CD4-positive, alpha-beta T cell treated with Interleukin-10 for 1 hour (primary cell): ENCODE data around the gene AFG1L.
"Not testable (repeated sequence)": the region's sequence is repeated elsewhere in the genome, so short reads cannot be mapped to it uniquely, and the experiment has no call there.

Experiments
- DNase-seq: peaks from one replicate; pipeline ENCODE4 v3.0.0-alpha.2; 2020

The AFG1L gene

DNA sequence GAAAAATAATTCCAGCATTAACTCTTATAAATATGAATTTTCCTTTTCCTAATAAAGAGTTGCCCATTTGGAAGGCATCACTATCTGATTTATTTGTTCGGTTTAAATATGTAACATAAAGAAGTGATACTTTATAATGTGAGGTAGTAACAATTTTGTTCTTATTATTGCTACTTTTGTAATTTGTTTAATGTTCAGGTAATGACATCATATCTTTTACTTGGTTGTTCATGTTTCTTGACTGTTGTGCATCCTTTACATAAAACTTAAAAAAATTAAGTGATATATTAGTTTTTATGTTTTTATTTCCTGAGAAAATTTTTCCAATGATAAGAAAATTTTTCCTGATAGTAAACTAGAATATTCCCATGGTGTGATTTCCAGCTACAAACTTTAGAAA is 124.6 kb downstream of the AFG1L start:
- no peak for DNase-seq

DNA sequence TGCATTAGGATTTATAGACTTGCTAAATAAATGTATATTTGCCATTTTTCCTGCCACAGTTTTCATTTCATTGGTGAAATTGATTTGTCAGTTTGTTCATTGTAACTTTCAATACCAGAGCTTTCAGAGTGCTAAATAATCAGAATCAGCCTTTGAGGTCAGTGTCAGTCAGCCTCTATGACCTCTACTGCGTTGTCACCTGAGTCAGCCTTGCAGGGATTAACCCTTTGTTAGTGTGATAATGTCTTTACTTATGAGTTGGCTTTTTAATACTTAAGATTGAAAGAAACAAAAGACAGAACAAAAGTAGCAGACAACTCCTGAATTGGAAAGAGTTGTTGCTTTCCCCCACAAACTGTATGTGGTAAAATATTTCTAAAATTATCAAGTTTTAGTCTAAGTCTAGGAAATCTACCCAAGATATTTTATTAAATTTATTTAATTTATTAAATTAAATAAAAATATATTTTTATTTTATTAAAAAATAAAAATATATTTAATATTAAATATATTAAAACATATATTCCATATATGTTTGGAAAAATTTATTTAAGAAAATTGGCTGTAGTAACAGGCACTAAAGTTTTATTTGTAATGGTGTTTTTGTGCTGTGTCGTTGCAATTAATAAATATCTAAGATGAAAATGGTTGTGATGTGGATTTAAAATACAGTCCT is 125.2 kb downstream of the AFG1L start:
- no peak for DNase-seq

DNA sequence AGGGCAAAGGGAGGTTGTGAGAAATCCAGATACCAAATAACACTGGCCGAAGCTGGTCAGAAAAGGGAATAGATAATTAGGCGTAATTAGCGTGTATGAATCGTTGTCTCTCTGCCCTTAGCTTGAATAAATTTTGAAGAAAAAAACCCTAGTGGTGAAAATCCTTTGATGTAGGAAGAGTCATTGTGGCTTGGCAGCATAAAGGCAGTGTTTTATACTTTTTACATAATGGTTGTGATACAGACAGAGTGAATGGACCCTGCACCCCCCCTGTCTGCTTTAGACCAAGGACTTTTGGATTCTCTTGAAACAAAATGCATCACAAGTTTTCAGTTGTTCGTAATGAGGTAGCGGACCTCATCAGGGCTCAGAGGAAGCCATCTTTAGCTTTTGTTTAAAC is 126.5 kb downstream of the AFG1L start:
- DNase-seq, result no peak

DNA sequence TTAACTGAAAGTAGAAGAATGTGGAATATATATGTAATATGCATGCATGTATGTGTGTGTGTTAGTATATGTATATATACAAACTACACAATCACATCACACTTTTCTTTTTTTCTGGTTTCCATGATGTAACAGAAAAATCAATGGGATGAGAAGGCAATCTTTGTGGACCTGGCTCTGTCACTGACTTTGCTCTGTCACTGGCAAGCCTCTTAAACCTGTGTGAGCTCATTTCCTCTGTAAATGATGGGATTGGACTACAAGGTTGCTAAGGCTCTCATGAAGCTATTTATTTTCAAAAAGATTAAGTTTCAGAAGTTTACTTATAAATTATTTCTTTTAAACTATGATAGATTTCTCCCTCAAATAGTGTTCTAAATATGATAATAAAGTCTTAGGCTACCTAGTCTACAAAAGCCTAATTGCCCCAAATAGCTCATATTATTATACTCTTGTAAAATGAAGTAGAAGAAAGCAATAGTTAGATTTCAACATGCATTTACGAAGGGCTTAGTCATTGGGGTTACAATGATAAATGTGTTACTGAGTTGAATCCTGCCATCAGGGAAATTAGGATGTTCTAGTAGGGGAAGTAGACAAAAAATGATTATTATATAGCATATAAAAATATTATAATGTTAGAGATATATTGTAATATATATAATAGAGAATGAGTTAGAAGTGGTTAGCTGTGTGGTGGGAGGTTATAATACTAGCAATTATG is 129.3 kb downstream of the AFG1L start:
- DNase-seq, result no peak

DNA sequence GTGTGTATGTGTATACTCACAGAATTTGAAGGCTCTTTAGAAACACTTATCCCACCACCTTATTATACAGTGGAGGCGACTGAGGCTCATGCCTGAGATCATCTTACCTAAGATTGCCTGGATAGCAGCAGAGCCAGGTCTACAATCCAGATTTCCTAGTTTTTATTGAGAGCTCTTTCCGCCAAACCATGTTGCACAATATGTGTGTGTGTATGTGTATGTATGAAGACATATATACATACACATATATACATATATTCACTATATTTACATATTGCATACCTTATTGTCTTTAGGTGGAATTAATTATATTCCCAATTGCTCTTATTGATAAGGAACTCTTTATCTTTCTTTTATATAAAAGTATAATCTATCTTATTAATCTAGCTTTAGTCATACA is 130.6 kb downstream of the AFG1L start:
- no peak for DNase-seq

DNA sequence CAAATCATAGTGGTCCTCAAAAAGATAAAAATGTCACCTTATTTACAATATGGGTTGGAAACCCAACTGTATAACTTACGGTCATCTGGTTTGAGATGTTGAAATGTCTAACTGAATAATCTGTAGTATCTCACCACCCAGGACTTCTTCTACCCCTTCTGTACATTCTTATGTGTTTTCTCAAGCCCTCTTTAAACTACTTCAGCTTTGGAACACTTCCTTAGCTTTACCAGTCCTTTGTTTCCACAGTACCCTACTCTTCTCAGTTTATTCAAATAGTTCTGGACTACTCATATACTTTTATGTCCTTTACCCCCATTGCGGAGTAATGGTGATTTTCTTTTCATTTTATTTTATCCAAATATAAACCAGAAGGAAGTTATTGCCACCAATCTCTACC is 137.3 kb downstream of the AFG1L start:
- DNase-seq, result no peak

DNA sequence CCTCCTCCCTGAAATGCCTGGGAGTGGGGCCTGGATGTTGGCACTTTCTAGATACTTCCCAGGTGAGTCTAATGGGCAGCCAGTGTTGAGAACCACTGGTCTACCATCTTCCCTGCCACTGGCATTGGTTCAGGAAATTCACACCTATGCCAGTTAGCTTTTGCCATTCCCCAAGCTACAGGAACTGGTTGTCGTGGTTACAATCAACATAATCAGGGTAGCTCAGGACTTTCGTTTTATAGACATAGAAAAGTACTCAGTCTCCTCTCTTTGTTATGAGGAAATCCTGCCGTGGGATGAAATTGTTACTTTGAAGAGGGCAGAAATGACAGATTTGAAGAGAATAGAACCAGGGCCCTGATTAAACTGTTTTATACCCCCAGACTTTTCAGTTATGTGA is 137.9 kb downstream of the AFG1L start:
- DNase-seq, result no peak

DNA sequence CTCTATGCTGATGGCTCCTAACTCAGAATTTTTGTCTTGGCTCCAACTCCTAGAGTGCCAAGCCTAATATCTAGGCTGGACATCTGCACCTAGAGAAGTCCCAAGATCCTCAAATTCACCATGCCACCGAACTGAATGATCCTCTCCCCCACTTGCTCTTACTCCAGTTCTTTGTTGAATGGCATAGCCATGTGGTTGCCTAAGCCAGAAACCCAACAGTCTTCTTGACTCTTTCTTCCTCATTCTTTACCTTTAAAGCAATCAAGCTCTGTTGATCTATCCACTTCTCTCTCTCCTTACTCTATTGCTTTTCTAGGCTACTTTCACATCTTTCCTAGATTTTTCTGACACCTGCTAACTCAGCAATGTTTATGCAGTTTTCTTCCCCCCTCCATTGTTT is 139.4 kb downstream of the AFG1L start:
- no peak for DNase-seq

DNA sequence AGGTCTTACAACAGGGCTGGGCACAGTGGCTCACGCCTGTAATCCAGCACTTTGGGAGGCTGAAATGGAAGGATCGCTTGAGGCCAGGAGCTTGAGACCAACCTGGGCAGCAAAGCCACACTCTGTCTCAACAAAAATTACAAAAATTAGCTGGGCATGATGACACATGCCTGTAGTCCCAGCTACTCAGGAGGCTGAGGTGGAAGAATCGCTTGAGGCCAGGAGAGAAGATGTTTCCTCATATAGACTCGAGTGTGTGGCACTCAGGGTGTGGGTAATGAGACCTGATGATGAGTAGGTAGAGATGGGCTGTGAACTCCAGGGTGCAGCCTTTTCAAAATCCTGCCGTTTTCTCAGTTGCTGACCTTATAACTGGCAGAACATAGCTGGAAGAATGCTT is 140.5 kb downstream of the AFG1L start:
- no peak for DNase-seq

DNA sequence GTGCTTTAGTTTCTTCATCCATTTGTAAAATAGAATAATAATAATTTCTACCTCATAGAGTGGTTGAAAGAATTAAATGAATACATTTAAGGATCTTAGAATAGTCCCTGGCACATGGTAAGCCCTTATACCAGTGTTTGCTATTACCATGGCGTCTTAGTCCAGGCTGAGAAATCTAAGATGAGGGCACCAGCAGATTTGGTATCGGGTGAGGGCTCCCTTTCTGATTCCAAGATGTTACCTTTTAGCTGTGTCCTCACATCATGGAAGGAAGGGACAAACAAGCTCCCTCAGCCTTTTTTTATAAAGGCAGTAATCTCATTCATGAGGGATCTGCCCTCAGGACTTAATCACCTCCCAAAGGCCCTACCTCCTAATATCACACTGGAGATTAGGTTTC is 141.9 kb downstream of the AFG1L start:
- DNase-seq, result no peak

DNA sequence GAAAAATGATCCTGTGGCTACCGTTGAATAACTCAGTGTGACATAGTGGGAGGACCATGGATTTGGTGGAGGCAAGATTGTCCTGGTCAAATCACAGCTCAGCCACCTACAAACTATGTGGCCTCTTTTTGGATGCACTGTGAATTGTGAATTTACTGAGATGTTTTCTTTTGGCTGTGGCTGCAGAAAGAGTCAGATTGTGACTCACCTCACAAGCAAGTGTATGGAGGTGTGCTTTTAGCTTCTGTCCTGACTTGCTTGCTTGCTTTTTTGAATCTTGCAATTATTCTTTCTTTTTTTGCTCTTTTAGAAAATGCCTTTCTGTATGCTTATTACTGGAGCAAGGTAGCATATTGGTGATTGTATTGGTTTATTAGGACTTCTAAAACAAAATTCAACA is 143.0 kb downstream of the AFG1L start:
- no peak for DNase-seq

DNA sequence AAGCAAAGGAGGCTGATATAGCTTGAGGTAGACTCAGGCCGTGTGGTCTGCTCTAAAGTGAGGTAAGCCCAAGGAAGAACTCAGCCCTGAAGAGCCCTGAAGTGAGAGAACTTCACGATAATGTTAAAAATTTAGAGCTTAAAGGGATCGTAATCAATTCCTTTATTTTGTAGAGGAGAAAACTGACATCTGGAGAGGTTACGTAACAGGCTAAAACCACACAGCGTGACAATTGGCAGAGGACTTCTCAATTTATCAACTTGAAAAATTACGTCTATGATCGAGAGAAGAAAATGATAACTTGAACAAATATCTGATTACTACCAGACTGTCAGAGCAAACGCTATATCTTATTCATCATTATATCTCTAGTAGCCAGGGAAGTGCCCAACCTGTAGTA is 144.1 kb downstream of the AFG1L start:
- DNase-seq, result no peak

DNA sequence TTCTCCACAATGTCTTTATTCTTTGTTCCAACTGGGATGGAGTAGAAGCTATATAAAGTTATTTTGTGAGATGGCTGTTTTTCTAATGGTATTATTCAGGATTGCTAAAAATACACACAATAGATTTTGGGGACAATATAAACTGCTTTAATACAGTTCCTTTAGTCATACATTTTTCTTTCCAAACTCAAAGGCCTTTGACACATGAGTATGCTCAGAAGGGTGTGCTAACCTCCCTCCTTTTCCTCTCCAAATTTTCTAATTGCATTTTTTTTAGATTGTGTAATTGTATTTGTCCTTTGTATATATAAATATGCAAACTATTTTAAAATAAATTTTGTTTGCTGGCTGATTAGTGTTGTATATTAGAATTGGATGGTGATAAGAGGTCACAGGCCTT is 146.3 kb downstream of the AFG1L start:
- no peak for DNase-seq

DNA sequence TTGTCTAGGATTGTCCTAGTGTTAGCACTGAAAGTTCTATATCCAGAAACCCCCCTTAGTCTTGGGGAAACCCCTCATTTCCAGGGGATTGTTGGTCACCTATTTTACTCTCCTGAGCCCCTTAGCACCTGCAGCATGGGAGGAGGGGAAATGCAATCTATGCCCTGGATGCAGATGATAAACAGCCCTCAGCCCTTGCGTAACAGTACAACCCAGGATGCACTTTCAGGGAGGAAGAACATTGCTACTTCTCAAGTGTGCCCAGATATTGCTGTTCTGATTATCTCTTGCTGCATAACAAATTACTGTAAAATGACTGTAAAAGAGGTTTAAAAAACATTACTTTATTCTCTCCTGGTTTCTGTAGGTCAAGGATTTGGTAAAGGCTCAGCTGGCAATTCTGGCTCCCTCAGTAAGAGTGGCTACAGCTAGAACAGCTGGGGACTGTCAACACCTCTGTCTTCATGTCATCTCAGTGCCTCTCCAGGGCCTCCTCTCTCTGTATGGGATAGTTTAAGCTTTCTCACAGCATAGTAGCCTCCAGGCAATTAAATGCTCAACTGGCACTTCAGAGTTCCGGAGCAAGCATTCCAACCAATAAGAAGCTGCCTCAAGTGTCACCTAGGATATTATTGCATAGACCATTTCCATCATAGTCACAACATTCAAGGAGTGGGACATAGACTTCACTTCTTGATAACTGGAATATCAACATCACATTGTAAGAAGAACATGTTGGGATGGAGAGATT is 148.1 kb downstream of the AFG1L start:
- DNase-seq, result no peak

DNA sequence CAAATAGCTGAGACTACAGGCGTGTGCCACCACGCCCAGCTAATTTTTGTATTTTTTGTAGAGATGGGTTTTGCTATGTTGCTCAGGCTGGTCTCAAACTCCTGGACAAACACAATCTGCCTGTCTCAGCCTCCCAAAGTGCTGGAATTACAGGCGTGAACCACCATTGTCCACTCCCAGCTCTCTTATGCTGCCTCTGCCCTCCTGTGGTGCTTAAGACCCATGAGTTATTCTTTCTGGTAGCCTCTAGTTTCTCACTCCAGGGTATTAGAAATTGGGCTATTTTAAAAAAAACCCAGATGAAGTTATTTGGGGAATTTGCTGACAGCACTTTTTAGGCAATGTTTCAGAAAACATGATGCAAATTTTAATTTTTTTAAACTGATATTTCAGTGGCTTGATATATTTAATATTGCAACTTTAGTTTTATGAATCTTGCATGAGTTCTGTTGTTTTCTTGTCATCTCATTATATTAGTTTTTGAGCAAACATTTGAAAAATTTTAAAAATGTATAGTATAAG is 151.8 kb downstream of the AFG1L start:
- DNase-seq, result no peak

DNA sequence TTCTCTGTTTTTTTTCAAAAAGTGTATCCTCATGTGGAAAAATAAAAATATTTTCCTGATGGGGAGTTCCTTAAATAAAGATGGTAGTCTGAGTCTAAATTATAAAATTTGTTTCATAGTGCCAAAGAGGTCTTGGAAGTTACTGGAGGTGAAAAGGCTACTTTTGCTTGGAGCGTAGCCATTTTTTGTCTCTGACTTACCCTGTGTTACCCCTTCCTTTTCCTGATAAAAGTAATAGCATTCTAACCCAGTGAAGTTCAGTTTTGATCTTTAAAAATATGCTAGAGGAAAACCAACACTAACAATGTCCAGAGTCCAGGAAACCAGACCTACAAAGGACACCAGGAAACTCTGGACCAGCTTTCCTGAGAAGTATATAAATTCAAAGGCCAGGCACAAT is 153.6 kb downstream of the AFG1L start:
- DNase-seq, result no peak

DNA sequence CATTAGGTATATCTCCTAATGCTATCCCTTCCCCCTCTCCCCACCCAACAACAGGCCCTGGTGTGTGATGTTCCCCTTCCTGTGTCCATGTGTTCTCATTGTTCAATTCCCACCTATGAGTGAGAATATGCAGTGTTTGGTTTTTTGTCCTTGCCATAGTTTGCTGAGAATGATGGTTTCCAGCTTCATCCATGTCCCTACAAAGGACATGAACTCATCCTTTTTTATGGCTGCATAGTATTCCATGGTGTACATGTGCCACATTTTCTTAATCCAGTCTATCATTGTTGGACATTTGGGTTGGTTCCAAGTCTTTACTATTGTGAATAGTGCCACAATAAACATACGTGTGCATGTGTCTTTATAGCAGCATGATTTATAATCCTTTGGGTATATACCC is 154.9 kb downstream of the AFG1L start:
- DNase-seq, result not testable (repeated sequence)

DNA sequence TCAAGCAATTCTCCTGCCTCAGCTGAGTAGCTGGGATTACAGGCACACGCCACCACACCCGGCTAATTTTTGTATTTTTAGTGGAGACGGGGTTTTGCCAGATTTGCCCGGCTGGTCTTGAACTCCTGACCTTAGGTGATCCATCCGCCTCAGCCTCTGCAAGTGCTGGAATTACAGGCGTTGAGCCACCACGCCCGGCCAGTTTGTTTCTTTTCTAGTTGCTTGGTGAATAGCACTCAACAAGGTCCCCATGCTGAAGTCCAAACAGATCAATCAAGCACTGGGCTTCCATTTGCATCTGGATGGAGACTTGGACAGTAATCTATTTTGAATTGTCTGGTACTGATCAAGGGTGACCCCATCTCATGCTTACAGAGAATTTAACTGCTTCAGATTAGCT is 157.0 kb downstream of the AFG1L start:
- DNase-seq, result no peak

DNA sequence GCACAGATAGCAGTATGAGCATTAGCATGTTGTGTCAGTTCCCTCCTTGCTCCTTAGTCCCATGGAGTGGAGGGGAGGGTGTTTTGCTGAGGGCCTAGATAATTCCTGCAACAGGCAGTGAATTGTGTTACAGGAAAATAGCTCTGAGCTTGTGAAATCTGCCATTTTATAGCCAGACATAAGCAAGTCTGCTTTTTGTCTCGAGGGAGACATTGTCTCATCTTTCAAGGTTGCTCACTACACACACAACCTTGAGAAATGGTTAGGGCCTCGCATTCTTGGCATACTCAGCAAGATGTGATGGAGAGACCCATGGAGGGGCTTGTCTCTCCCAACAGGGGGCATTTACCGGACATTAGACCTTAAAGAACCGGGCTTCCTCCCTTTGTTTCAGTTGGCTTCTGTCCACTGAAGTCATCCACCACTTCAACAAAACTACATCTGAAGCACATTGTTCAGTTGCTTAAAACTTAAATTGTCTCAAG is 157.9 kb downstream of the AFG1L start:
- no peak for DNase-seq

DNA sequence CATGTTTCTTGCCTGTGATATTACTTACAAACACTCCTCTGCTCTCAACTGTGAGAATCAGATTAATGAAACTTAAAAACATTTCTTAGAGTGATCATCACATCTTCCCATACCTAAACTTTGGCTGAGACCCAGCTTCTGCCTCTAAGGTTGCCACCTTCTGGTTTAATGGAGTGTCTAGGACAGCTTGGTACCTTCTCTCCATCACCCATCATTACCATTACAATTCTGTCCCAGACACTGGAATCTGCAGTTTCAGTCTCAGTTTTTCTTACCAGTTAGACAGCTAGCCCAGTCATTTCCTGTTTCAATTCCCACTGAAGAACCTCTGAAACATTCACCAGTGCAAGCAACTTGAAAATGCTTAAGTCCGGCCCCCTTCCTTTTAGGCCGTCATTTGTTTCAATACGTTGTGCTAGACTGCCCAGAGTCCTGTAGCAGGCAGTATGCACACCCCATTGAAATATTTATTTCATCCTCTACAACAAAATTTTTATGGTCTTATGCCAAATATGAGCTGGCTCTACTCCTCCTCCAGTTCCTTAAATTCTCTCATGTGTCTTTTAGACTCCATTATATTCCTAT is 158.8 kb downstream of the AFG1L start:
- DNase-seq, result no peak

DNA sequence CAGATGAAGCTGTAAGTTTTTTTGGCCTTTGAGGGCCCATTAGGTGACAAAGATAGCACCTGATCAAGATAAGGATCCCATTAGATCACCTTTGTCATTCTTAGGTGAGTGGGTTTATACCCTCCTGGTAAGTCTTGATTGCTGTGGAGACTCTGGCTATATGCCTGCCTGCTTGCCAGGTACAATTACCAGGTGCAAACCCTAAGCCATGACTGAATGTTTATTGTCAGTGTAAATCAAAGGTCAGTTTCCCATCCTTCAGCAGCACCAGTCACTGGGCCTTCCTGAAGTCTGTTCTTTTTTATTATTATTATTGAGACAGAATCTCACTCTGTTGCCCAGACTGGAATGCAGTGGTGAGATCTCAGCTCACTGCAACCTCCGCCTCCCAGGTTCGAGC is 159.5 kb downstream of the AFG1L start:
- DNase-seq, result no peak

DNA sequence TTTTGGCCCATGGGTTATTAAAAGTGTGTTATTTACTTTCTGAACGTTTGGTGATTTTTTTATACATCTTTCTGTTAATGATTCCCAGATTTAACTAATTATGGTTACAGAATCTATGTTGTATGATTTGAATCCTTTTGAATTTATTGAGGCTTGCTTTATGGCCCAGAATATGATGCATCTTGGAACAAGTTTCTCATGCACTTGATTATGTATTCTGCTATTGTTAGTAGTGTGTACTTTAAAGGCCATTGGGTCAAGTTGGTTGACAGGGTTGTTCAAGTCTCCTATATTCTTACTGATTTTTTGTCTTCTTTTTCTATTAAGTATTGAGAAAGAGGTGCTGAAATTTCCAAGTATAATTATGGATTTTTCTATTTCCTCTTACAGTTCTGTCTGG is 160.8 kb downstream of the AFG1L start:
- DNase-seq, result no peak

DNA sequence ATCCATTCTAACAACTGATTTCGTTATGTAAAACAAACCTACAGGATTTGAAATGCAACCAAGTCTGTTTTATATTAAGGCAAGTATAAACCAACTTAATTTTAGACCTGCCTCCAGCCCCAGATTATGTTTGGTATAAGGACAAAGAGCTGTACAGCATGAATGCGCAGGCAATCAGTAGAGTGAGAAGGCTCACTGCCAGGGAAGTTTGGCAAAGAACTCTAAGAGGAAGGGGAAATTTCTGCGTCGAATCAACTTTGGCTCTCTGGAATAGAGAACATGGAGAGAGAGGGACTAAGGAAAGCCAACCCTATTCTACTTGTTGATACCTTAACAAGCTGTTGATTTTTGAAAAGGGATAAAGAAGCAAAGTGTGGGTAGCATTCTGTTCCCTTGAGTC is 168.9 kb downstream of the AFG1L start:
- DNase-seq, result no peak
